Neuronal stem cell (in vitro differentiated cells): ENCODE measurements around the gene PLVAP.

Experiments
- DNase-seq: peaks from one replicate; pipeline ENCODE4 v3.0.0-alpha.2; 2013; ENCODE audit warnings: low spot score
- H2AFZ ChIP-seq: one replicate; pipeline ENCODE4 v1.6.1; 2013; ENCODE audit warnings: mild to moderate bottlenecking, low read length, inconsistent platforms
- H2AK5ac ChIP-seq: 2 replicates; pipeline ENCODE4 v1.6.1; 2013; ENCODE audit warnings: low read depth, mild to moderate bottlenecking, inconsistent platforms, low read length, moderate library complexity, mixed read lengths
- H2BK120ac ChIP-seq: 2 replicates; pipeline ENCODE4 v1.6.1; 2013; ENCODE audit warnings: low read depth, mild to moderate bottlenecking, inconsistent platforms, low read length, moderate library complexity, mixed read lengths
- H2BK12ac ChIP-seq: one replicate; pipeline ENCODE4 v1.6.1; 2013; ENCODE audit warnings: low read length, inconsistent platforms
- H2BK15ac ChIP-seq: 2 replicates; pipeline ENCODE4 v1.6.1; 2013; ENCODE audit warnings: mild to moderate bottlenecking, low read length, inconsistent platforms, mixed read lengths
- H2BK5ac ChIP-seq: one replicate; pipeline ENCODE4 v1.6.1; 2013; ENCODE audit warnings: inconsistent platforms, mild to moderate bottlenecking, low read length, moderate library complexity
- H3K14ac ChIP-seq: one replicate; pipeline ENCODE4 v1.6.1; 2013; ENCODE audit warnings: low read length, inconsistent platforms
- H3K18ac ChIP-seq: 2 replicates; pipeline ENCODE4 v1.6.1; 2013; ENCODE audit warnings: low read length, inconsistent platforms
- H3K23ac ChIP-seq: 2 replicates; pipeline ENCODE4 v1.6.1; 2013; ENCODE audit warnings: low read depth, mild to moderate bottlenecking, mixed read lengths, low read length, inconsistent platforms; ENCODE audit not compliant: poor library complexity
- H3K27ac ChIP-seq: replicated peaks from 3 replicates; pipeline ENCODE4 v1.5.1; 2013; ENCODE audit warnings: low read length, inconsistent platforms
- H3K27me3 ChIP-seq, 3 experiments: 2 replicates each; pipeline ENCODE4 v1.6.1; 2013; ENCODE audit warnings: low read length in 3 of 3, mild to moderate bottlenecking in 2 of 3, inconsistent platforms in 1 of 3, low read depth in 1 of 3, mixed read lengths in 1 of 3, moderate library complexity in 1 of 3; ENCODE audit not compliant: control insufficient read depth in 3 of 3, insufficient read depth in 3 of 3
- H3K36me3 ChIP-seq, 2 donors: replicated peaks in 1 of 2; 2 replicates each; pipeline ENCODE4 v1.6.1; 2013; ENCODE audit warnings: low read length in 2 of 2; ENCODE audit not compliant: control insufficient read depth in 2 of 2, insufficient read depth in 2 of 2
- H3K4ac ChIP-seq: 2 replicates; pipeline ENCODE4 v1.6.1; 2013; ENCODE audit warnings: inconsistent platforms, mild to moderate bottlenecking, low read length, moderate library complexity
- H3K4me1 ChIP-seq, 2 donors: 1 replicate in 1 of 2; 2 replicates in 1 of 2; pipeline ENCODE4 v1.6.1; 2013; ENCODE audit warnings: low read length in 2 of 2, low read depth in 1 of 2; ENCODE audit not compliant: control insufficient read depth in 2 of 2, insufficient read depth in 1 of 2
- H3K4me2 ChIP-seq: one replicate; pipeline ENCODE4 v1.6.1; 2013; ENCODE audit warnings: mild to moderate bottlenecking, low read length, inconsistent platforms; ENCODE audit not compliant: insufficient read depth, poor library complexity, severe bottlenecking
- H3K4me3 ChIP-seq, 2 donors: 2 replicates each; pipeline ENCODE4 v1.5.1; 2013; ENCODE audit warnings: low read length in 2 of 2, mild to moderate bottlenecking in 2 of 2, inconsistent platforms in 1 of 2, moderate library complexity in 1 of 2
- H3K79me1 ChIP-seq: one replicate; pipeline ENCODE4 v1.6.1; 2013; ENCODE audit warnings: low read depth, mild to moderate bottlenecking, inconsistent platforms, low read length, moderate library complexity
- H3K9ac ChIP-seq: one replicate; pipeline ENCODE4 v1.6.1; 2013; ENCODE audit warnings: mild to moderate bottlenecking, low read depth, low read length, inconsistent platforms; ENCODE audit not compliant: poor library complexity
- H3K9me3 ChIP-seq, 2 donors: replicated peaks in 1 of 2; 2 replicates each; pipeline versions ENCODE3 to v1.6.1; 2013; ENCODE audit warnings: low read length in 2 of 2, mild to moderate bottlenecking in 2 of 2, inconsistent platforms in 1 of 2, low read depth in 1 of 2, mixed read lengths in 1 of 2, moderate library complexity in 1 of 2; ENCODE audit not compliant: control insufficient read depth in 2 of 2, insufficient read depth in 1 of 2
- H4K8ac ChIP-seq: one replicate; pipeline ENCODE4 v1.6.1; 2013; ENCODE audit warnings: low read depth, mild to moderate bottlenecking, inconsistent platforms, low read length, moderate library complexity
- H4K91ac ChIP-seq: one replicate; pipeline ENCODE4 v1.6.1; 2013; ENCODE audit warnings: low read length, low read depth, mild to moderate bottlenecking, inconsistent platforms; ENCODE audit not compliant: poor library complexity
- WGBS, 2 donors: extraction: QIAGEN DNeasy Blood & Tissue Kit; methylation state at CpG; one replicate each; pipeline ENCODE4 v1.1.7; 2013; ENCODE audit warnings: missing lambda C conversion rate in 2 of 2, mixed read lengths in 1 of 2; ENCODE audit not compliant: insufficient read length in 2 of 2, insufficient replicate concordance in 1 of 2; ENCODE audit errors: extremely low coverage in 2 of 2; 5-methylcytosine and 5-hydroxymethylcytosine counted together

The PLVAP gene

DNA sequence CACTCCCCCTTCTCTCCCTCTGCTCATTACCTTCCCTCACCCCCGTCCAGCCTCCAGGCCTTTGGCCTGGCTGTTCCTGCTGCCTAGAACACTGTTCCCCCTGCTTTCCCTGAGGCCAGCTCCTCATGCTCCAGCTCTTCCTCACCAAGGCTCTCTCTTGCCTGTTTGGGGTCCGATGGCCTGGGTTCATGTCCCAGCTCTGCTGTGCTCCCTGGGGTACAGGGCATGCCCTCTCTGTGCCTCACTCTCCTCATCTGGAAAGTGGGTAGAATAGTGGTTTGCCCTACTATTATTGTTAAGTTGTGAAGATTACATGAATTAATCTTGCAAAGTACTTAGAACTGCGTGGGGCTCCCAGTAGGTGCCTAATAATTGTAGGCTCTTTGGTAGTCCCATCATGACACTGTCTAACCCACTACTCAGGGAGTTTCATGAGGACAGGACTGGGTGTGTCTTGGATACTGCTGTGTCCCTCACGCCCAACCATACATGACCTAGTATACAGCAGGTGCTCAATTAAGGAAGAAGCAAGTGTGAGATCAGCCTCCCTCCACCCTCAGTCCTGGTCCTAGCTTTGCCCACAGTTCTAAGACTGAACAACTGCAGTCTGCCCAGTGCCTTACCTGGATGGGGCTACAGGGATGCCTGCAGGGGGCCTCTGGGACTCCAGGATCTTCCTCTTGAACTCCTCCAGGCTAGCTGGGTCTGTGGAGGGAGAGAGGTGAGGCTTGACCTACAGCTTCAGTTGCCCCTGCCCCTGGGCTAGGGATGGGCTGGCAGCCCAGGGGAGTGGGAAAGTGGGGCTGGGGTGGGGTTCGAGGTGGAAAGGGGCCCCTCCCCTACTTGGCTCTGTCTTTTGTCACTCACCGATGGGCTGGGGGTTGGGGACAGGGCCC, 17.0 kb downstream of the PLVAP start:
- H2BK12ac ChIP-seq = no peak overlapping the region
- no peak overlapping the region for H4K8ac ChIP-seq
- H3K14ac ChIP-seq = no peak overlapping the region

DNA sequence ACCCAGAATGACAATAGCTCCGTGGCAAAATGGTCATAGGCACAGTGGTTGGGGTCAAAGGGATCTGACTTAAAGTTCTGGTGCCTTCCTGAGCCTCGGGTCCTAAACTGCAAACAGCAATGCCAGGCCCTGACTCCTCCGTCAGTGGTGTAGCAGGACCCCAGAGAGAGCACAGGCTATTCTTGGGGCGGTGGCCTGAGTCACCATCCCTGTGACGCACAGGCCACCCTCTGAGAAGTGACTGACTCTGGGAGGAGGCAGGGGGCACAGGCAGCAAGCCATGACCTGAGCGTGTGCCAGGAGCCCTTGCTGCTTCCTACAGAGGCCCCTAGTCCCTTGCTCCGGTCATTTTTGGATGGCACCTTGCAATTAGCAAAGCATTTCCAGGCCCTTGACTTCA, 18.7 kb downstream of the PLVAP start:
- WGBS, 2 donors = no CpG with 5 or more reads among the region's 7 CpGs

More for the DNA sequence above, 17.0 kb downstream of the PLVAP start:
- H2AFZ ChIP-seq = no peak overlapping the region
- H2BK120ac ChIP-seq = no peak overlapping the region
- H3K27me3 ChIP-seq = no peaks in the 10 kb centered on the region
- H3K4ac ChIP-seq = no peak overlapping the region
- WGBS, 2 donors = no CpG with 5 or more reads among the region's 6 CpGs
- peak overlapping the region; percentile 97 for H2BK15ac ChIP-seq
- H3K18ac ChIP-seq = peak overlapping the region; percentile 3
- no peaks in the 10 kb centered on the region for H3K9me3 ChIP-seq
- H3K36me3 ChIP-seq = no peaks in the 10 kb centered on the region
- no peak overlapping the region for H3K27ac ChIP-seq
- no peaks in the 10 kb centered on the region for H3K79me1 ChIP-seq
- no peak overlapping the region for H3K23ac ChIP-seq
- peak overlapping the region in 1 of 2 donors; percentile 33 for H3K4me3 ChIP-seq
- H3K9ac ChIP-seq = no peak overlapping the region
- no peak overlapping the region for H2BK5ac ChIP-seq
- DNase-seq = no peak
- H3K4me1 ChIP-seq = no peaks in the 10 kb centered on the region
- H4K91ac ChIP-seq = no peak overlapping the region
- H3K4me2 ChIP-seq = no peak overlapping the region
- H2AK5ac ChIP-seq = peak overlapping the region; percentile 20

GRCh38 chr19:17357724-17358123, 19.4 kb downstream of the PLVAP start:
- Histone ChIP-seq H3K27me3 (no peaks in the 10 kb centered on the region), H4K91ac (no peak overlapping the region), H3K9me3 (no peaks in the 10 kb centered on the region), H3K18ac (peak overlapping the region; percentile 80), H2BK12ac (no peak overlapping the region), H3K79me1 (no peaks in the 10 kb centered on the region), H3K27ac (no peak overlapping the region), H3K23ac (no peak overlapping the region), H2BK120ac (no peak overlapping the region), H3K4me1 (no peaks in the 10 kb centered on the region), H2AFZ (no peak overlapping the region), H4K8ac (no peak overlapping the region), H2BK15ac (no peak overlapping the region), H3K36me3 (no peaks in the 10 kb centered on the region), H3K4me3 (no peak overlapping the region), H3K9ac (no peak overlapping the region), H2BK5ac (no peak overlapping the region), H3K14ac (no peak overlapping the region), H3K4ac (peak overlapping the region; percentile 89), H2AK5ac (peak overlapping the region; percentile 79), H3K4me2 (no peak overlapping the region)
- WGBS, 2 donors = no CpG with 5 or more reads among the region's 11 CpGs
- no peak for DNase-seq

More for the DNA sequence above, 18.7 kb downstream of the PLVAP start:
- Histone ChIP-seq H4K8ac (no peak overlapping the region), H3K4me1 (no peaks in the 10 kb centered on the region), H3K27me3 (no peaks in the 10 kb centered on the region), H3K18ac (no peak overlapping the region), H2BK12ac (no peak overlapping the region), H4K91ac (no peak overlapping the region), H2BK120ac (no peak overlapping the region), H2BK15ac (peak overlapping the region; percentile 89), H3K14ac (no peak overlapping the region), H3K79me1 (no peaks in the 10 kb centered on the region), H3K36me3 (no peaks in the 10 kb centered on the region), H3K4ac (no peak overlapping the region), H3K4me3 (no peak overlapping the region), H3K4me2 (no peak overlapping the region), H3K27ac (no peak overlapping the region), H2BK5ac (no peak overlapping the region), H2AFZ (peak overlapping the region; percentile 19), H3K9ac (peak overlapping the region; percentile 5), H2AK5ac (peak overlapping the region; percentile 4), H3K23ac (no peak overlapping the region), H3K9me3 (no peaks in the 10 kb centered on the region)
- no peak for DNase-seq

GRCh38 chr19:17357078-17357666, 20.0 kb downstream of the PLVAP start:
- Histone ChIP-seq H4K91ac (no peak overlapping the region), H3K4ac (no peak overlapping the region), H2BK120ac (no peak overlapping the region), H3K14ac (no peak overlapping the region), H2AFZ (no peak overlapping the region), H2BK12ac (no peak overlapping the region), H2AK5ac (no peak overlapping the region), H2BK5ac (no peak overlapping the region), H2BK15ac (no peak overlapping the region), H3K9ac (no peak overlapping the region), H3K18ac (no peak overlapping the region), H3K4me2 (no peak overlapping the region), H3K36me3 (no peaks in the 10 kb centered on the region), H3K4me3 (no peak overlapping the region), H3K4me1 (no peaks in the 10 kb centered on the region), H3K27ac (no peak overlapping the region), H3K23ac (no peak overlapping the region), H4K8ac (no peak overlapping the region), H3K9me3 (no peaks in the 10 kb centered on the region), H3K79me1 (no peaks in the 10 kb centered on the region), H3K27me3 (no peaks in the 10 kb centered on the region)
- no peak for DNase-seq
- WGBS, 2 donors = no CpG with 5 or more reads among the region's 7 CpGs
